GM12891 (cell line): Measurements from ENCODE around the gene COMP.

ENCODE experiments used
- PAX5 ChIP-seq: IDR thresholded peaks from 2 replicates; pipeline ENCODE4 v1.6.1; 2011; ENCODE audit warnings: low read length, moderate library complexity, mild to moderate bottlenecking; ENCODE audit not compliant: insufficient read depth, severe bottlenecking
- POLR2A ChIP-seq: IDR thresholded peaks from 2 replicates; pipeline ENCODE4 v1.6.1; 2011; ENCODE audit warnings: low read depth, low read length, control low read depth
- POLR2AphosphoS5 ChIP-seq: IDR thresholded peaks from 2 replicates; pipeline ENCODE4 v1.6.1; 2011; ENCODE audit warnings: low read depth, low read length, control low read depth
- POU2F2 ChIP-seq: IDR thresholded peaks from 2 replicates; pipeline ENCODE4 v1.6.1; 2011; ENCODE audit warnings: low read depth, mild to moderate bottlenecking, control low read depth, low read length, moderate library complexity
- SPI1 ChIP-seq: IDR thresholded peaks from 2 replicates; pipeline ENCODE4 v1.6.1; 2011; ENCODE audit warnings: low read depth, low read length, control low read depth
- TAF1 ChIP-seq: IDR thresholded peaks from 2 replicates; pipeline ENCODE4 v1.6.1; 2011; ENCODE audit warnings: low read depth, low read length, control low read depth

GRCh38 chr19:18789883-18790565, 1.1 kb downstream of the COMP start:
- no peak for TF ChIP-seq POLR2AphosphoS5
- no peak for TF ChIP-seq POLR2A
- no peak for TF ChIP-seq TAF1
- TF ChIP-seq POU2F2, result no peak
- TF ChIP-seq SPI1, result peak; percentile 64
- TF ChIP-seq PAX5, result no peak
